CD4-positive, alpha-beta T cell treated with Interferon gamma for 1 hour (primary cell): ENCODE results near the gene CD63.

Source experiments
- DNase-seq: peaks from one replicate; pipeline ENCODE4 v3.0.0-alpha.2; 2020

Gene CD63

DNA sequence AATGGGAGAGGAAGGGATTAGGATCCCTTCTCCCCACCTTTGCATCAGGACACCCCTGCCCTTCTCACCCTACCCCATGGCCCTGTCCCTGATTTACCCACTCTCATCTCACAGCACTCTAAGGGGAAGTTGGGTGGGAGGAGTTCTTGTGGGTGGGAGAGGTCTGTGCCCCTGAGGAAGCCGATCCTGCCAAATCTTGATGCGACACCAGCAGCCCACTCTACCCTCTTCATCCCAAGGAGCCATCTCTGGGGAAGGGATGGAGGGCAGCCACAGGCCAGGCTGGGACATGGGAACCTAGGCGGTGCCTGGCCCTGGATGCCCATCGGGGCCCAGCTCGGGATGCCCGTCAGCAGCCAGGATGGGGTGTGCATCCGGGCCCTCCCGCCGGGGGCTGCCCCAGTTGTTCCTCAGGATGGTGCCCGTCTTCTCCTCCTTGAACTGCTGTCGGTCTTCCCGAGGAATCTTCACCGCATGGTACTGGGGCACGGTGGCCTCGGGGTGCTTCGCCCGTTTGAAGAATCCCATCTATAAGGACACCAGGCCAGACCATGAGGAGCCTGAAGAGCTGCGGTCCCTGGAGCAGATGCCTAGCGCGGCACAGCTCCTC lies 43.9 kb downstream of the CD63 start:
- no peak for DNase-seq

DNA sequence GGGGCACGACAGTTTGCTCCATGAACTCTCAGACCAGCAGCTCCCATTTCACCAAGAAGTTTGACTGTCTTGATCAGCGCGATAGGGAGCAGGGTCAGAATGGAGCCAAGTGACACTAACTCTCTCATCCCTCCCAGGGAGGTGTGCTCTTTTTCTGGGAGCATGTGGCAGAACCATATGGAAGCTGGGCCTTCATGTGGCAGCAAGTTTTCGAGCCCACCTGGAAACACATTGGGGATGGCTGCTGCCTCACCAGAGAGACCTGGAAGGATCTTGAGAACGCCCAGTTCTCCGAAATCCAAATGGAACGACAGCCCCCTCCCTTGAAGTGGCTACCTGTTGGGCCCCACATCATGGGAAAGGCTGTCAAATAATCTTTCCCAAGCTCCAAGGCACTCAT lies 45.1 kb downstream of the CD63 start:
- no peak for DNase-seq

GRCh38 chr12:55682087-55682796 lies 46.6 kb downstream of the CD63 start:
- no peak for DNase-seq

DNA sequence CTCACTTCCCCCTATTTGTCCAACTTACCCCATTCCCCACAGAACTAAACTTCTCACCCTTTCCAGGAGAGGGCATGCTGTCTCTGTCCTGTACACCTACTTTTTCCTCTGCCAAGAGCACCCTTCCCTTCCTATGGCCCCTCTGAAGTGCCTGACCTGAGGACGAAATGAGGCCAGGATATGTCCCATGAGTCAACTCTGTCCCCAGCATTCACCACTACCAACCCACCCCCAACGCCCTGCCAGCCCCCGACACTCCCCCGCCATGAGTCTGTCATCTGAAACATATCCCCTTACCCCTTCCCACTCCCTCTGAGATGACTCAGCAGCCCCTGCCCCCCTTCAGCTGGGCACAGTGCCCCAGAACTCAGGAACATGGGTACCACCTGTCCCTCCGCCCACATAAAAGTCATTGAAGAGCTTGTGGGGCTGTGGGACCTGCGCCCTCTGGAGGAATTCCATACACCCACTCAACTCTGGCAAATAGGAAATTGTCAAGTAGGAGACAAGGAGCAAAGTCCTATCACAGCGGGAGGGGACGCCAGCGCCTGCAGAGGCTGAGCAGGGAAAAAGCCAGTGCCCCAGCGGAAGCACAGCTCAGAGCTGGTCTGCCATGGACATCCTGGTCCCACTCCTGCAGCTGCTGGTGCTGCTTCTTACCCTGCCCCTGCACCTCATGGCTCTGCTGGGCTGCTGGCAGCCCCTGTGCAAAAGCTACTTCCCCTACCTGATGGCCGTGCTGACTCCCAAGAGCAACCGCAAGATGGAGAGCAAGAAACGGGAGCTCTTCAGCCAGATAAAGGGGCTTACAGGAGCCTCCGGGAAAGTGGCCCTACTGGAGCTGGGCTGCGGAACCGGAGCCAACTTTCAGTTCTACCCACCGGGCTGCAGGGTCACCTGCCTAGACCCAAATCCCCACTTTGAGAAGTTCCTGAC lies 47.4 kb downstream of the CD63 start:
- peak; percentile 12 for DNase-seq

GRCh38 chr12:55679691-55680090 lies 49.1 kb downstream of the CD63 start:
- DNase-seq, result no peak

DNA sequence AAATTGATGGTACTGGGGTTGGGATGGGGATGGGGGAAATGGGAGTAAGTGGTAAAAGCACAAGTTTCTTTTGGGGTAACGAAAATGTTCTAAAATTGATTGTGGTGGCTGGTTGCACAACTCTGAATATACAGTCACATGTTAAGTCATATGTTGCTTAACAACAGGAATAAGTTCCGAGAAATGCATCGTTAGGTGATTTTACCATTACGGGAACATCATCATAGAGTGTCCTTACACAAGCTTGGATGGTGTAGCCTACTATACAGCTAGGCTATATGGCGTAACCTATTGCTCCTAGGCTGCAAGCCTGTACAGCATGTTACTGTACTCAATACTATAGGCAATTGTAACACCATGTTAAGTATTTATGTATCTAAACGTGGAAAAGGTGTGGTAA lies 52.1 kb downstream of the CD63 start:
- DNase-seq, result no peak

DNA sequence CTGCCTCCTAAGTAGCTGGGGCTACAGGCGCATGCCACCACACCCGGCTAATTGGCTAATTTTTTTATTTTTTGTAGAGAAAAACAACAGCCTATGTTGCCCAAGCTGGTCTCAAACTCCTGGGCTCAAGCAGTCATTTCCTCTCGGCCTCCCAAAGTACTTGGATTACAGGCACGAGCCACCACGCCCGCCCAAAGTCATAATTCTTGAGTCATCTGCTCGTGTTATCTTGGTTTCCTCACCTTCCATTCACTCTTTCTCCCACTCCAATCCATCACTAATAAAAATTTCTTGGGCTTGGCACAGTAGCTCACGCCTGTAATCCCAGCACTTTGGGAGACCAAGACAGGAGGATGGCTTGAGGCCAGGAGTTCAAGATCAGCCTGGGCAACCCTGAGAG lies 53.1 kb downstream of the CD63 start:
- DNase-seq, result peak; percentile 28
